ENCODE data around the gene PCBP3. TPM values are rescaled to one million over a fixed set of nuclear protein-coding genes. Genes with fewer than 3 reads are reported as not detected.

PCBP3 gene
- total and polyA plus RNA-seq, 4 donors: 0.36 to 1.6 (median 0.42) TPM

DNA sequence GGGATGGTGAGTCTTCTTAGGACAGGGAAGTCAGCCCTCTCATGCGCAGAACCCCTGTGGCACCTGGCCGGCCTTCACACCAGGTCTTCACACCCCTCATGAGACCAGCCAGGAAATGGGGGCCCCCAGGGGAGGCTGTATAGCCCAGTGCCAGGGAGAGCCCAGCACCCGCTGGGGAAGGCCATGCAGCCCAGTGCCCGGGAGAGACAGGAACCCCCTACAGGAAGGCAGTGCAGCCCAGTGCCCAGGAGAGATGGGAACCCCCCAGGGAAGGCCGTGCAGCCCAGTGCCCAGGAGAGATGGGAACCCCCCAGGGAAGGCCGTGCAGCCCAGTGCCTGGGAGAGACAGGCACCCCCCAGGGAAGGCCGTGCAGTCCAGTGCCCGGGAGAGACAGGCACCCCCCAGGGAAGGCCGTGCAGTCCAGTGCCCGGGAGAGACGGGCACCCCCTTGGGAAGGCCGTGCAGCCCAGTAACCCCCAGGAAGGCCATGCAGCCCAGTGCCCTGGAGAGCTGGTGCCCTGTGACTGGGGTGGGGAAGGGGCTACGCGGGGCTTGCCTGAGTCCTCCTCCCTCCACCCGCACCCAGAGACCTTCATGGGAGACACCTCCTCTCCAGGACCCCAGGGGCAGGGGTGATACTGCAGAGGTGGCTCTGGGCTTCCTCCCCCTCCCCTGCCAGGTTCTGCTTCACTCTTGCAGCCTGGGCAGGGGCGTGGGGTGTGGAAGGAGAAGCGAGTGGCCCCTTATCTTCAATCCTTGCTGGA lies 227.5 kb downstream of the PCBP3 start:
- WGBS: 79% methylated on average over 17 of the region's 17 CpGs
- DNase-seq (ENCODE audit: low spot score): no peak
- Histone ChIP-seq H3K4me3 (ENCODE audit: low read depth in 1 of 3, low read length in 3 of 3) (no peak overlapping the region), H3K9ac (ENCODE audit: low read depth in 1 of 2, low read length in 2 of 2) (no peak overlapping the region), H3K27me3 (ENCODE audit: control insufficient read depth in 4 of 4, insufficient read depth in 4 of 4, low read length in 3 of 4) (no peaks in the 10 kb centered on the region), H3K27ac (ENCODE audit: low read depth in 1 of 2, low read length in 2 of 2) (no peak overlapping the region), H3K9me3 (ENCODE audit: control insufficient read depth in 4 of 4, low read length in 3 of 4) (no peaks in the 10 kb centered on the region), H3K36me3 (ENCODE audit: control insufficient read depth in 4 of 4, insufficient read depth in 3 of 4, low read depth in 1 of 4, low read length in 3 of 4) (no peaks in the 10 kb centered on the region), H3K4me1 (ENCODE audit: control insufficient read depth in 4 of 4, insufficient read depth in 4 of 4, low read length in 3 of 4) (no peaks in the 10 kb centered on the region)
- TF ChIP-seq SP1 (IDR thresholded peaks at IDR 0.05) (no peak), HNF4G (IDR thresholded peaks at IDR 0.05) (no peak), GABPA (IDR thresholded peaks at IDR 0.05 in 1 of 2, conservative IDR thresholded peaks at IDR 0.05 in 1 of 2) (no peak), FOXA1 (IDR thresholded peaks at IDR 0.05) (no peak), RAD21 (IDR thresholded peaks at IDR 0.05) (no peak), RXRA (IDR thresholded peaks at IDR 0.05) (no peak)
- TF ChIP-seq, protein P1, sequence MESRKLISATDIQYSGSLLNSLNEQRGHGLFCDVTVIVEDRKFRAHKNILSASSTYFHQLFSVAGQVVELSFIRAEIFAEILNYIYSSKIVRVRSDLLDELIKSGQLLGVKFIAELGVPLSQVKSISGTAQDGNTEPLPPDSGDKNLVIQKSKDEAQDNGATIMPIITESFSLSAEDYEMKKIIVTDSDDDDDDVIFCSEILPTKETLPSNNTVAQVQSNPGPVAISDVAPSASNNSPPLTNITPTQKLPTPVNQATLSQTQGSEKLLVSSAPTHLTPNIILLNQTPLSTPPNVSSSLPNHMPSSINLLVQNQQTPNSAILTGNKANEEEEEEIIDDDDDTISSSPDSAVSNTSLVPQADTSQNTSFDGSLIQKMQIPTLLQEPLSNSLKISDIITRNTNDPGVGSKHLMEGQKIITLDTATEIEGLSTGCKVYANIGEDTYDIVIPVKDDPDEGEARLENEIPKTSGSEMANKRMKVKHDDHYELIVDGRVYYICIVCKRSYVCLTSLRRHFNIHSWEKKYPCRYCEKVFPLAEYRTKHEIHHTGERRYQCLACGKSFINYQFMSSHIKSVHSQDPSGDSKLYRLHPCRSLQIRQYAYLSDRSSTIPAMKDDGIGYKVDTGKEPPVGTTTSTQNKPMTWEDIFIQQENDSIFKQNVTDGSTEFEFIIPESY (IDR thresholded peaks at IDR 0.05): no peak
- TF ChIP-seq, protein P2, sequence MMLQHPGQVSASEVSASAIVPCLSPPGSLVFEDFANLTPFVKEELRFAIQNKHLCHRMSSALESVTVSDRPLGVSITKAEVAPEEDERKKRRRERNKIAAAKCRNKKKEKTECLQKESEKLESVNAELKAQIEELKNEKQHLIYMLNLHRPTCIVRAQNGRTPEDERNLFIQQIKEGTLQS (IDR thresholded peaks at IDR 0.05): no peak
- TF ChIP-seq, protein P3, sequence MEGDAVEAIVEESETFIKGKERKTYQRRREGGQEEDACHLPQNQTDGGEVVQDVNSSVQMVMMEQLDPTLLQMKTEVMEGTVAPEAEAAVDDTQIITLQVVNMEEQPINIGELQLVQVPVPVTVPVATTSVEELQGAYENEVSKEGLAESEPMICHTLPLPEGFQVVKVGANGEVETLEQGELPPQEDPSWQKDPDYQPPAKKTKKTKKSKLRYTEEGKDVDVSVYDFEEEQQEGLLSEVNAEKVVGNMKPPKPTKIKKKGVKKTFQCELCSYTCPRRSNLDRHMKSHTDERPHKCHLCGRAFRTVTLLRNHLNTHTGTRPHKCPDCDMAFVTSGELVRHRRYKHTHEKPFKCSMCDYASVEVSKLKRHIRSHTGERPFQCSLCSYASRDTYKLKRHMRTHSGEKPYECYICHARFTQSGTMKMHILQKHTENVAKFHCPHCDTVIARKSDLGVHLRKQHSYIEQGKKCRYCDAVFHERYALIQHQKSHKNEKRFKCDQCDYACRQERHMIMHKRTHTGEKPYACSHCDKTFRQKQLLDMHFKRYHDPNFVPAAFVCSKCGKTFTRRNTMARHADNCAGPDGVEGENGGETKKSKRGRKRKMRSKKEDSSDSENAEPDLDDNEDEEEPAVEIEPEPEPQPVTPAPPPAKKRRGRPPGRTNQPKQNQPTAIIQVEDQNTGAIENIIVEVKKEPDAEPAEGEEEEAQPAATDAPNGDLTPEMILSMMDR (IDR thresholded peaks at IDR 0.05; ENCODE audit: low read depth, low read length, missing input control): no peak

- peaks cover 0 to under 1% (median 0%) of the 10 kb centered on the region in 4 donors for H3K9me3 ChIP-seq (ENCODE audit: control insufficient read depth in 4 of 4, low read length in 3 of 4)
- no peak for DNase-seq (ENCODE audit: low spot score)
- no peak overlapping the region for H3K27ac ChIP-seq (ENCODE audit: low read depth in 1 of 2, low read length in 2 of 2)
- H3K9ac ChIP-seq (ENCODE audit: low read depth in 1 of 2, low read length in 2 of 2): no peak overlapping the region
- WGBS: 78% methylated on average over 22 of the region's 22 CpGs
- no peaks in the 10 kb centered on the region for H3K36me3 ChIP-seq (ENCODE audit: control insufficient read depth in 4 of 4, insufficient read depth in 3 of 4, low read depth in 1 of 4, low read length in 3 of 4)
- no peaks in the 10 kb centered on the region for H3K4me1 ChIP-seq (ENCODE audit: control insufficient read depth in 4 of 4, insufficient read depth in 4 of 4, low read length in 3 of 4)
- H3K27me3 ChIP-seq (ENCODE audit: control insufficient read depth in 4 of 4, insufficient read depth in 4 of 4, low read length in 3 of 4): no peaks in the 10 kb centered on the region
- H3K4me3 ChIP-seq (ENCODE audit: low read depth in 1 of 3, low read length in 3 of 3): no peak overlapping the region
- no peak for TF ChIP-seq FOXA2 (IDR thresholded peaks at IDR 0.05)
- TF ChIP-seq YY1 (IDR thresholded peaks at IDR 0.05): no peak
- TF ChIP-seq, protein P1 (IDR thresholded peaks at IDR 0.05): no peak
Observed at GRCh38 chr21:45871616-45872236, 228.2 kb downstream of the PCBP3 start.
